SK-N-MC (cell line): ENCODE results near the gene NOD2.

Experiments
- EZH2 ChIP-seq: fragments of 200-600 bp; sonication (generic); IDR thresholded peaks from one replicate; pipeline ENCODE4 v1.6.1; 2017; ENCODE audit warnings: antibody characterized with exemption
- POLR2AphosphoS5 ChIP-seq: IDR thresholded peaks from 2 replicates; pipeline ENCODE4 v1.6.1; 2012; ENCODE audit warnings: mild to moderate bottlenecking, low read depth, low read length, borderline replicate concordance

DNA sequence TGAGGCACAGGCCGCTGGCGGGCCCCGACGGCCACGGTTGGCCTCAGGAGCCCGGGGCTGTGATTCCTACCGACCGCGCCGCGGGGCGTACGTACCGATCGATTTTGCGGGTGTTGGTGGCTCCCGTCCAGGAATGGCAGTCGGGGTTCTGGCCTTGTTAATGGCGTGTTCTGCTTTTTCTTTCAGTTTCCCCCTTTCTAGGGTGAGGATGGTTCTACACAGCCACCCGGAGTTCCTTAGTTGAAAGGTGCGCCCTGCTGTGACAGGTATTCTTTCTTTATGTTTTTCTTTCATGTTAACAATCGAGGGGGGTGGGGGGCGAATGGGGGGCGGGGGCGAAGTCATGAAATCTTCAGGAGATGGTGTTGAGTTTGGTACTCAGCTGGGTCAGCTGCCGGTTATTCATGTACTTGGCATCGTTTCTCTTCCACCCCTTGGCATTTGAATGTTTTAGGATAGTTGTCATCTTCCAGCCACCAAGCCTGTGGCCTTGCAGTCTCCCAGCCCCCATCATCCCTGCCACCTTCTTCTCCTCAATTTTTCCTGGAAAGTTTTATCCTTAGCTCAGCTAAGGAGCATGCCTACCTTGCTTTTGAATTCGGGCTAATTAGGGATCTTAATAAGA, 49.3 kb downstream of the NOD2 start:
- TF ChIP-seq POLR2AphosphoS5 = no peak
- no peak for TF ChIP-seq EZH2
